RCC 7860 (cell line): ENCODE results near the gene OXT.

Experiments used
- DNase-seq: peaks from one replicate; pipeline ENCODE4 v3.0.0-alpha.2; 2015; ENCODE audit warnings: low spot score
- FAIRE-seq: peaks from 2 replicates; lab custom pipeline; 2012; peaks lifted over from hg19 to GRCh38; lab: Jason Lieb, UNC

Gene OXT

GRCh38 chr20:3084283-3084985 is 13.0 kb downstream of the OXT start, which contains the start of gene AVP:
AVP (minus strand) TSS chr20:3084724; CDS start chr20:3084674, 50 bp downstream.
- no peak for DNase-seq
- FAIRE-seq = no peak

GRCh38 chr20:3084986-3085360 is 13.6 kb downstream of the OXT start:
- FAIRE-seq (no peak), DNase-seq (no peak)

DNA sequence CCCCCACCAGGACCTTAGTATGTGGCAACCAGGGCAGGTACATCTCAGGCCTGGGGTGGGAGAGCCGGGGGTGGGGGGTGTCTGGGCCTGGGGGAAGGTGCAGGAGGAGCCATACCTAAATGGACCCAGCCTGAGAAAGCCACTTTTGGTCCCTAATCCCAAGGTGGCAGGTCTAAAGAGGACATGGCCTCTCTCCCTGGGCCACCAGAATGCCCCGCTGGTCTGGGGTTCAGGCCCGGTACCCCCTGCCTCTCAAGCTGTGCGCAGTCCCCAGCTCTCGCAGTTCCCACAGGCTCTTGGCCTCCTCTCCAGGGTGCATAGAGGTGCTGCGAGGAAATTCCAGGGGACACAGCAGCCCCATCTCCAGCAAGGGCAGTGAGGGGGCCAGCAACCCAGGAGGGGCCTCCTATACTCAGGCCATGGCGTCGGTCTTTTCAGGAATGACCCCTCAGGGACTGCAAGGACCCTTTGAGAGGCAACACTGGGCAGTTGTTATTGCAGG is 14.2 kb downstream of the OXT start:
- FAIRE-seq (no peak), DNase-seq (no peak)

- FAIRE-seq = no peak
- no peak for DNase-seq
Measured at GRCh38 chr20:3088031-3088430, 16.6 kb downstream of the OXT start.

GRCh38 chr20:3090565-3090964 is 19.1 kb downstream of the OXT start:
- DNase-seq = no peak
- FAIRE-seq = no peak

GRCh38 chr20:3092611-3093379 is 21.4 kb downstream of the OXT start:
- DNase-seq = no peak
- no peak for FAIRE-seq

GRCh38 chr20:3093861-3094361 is 22.5 kb downstream of the OXT start:
- DNase-seq = no peak
- FAIRE-seq = no peak

DNA sequence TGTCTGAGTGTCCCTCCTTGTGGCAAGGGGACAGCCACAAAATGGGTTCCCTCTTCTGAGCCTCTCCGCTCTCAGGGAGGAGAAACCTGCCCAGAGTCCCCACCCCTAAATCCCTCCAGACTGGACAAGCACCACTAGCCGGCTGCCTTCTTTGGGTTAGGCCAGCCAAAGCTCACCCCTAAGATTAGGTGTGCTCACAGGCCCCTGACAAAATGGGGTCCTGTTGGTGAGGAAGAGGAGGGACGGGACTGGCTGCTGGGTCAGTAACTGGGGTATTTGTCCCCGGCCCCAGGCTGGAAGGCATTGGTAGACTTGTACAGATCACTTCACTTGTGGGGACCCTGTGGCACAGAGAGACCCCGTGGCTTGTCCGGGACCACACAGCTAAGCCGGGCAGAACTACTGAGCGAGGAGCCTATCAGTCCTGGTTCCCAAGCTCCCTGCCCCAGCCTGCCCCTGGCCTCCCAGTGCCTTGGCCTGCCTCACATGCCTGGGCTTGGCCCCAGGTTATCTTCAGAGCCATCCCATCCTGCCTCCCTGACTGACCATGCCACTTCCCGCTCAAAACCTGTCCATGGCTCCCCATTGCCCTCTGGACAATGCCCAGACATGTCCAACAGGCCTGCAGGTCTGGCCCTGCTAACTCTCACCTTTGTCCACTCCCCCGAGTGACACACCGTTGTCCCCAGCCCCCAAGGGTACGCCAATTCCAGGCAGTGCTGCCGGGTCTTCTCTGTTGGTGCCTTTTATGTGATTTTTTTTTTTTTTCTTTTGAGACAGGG is 23.6 kb downstream of the OXT start:
- no peak for FAIRE-seq

DNA sequence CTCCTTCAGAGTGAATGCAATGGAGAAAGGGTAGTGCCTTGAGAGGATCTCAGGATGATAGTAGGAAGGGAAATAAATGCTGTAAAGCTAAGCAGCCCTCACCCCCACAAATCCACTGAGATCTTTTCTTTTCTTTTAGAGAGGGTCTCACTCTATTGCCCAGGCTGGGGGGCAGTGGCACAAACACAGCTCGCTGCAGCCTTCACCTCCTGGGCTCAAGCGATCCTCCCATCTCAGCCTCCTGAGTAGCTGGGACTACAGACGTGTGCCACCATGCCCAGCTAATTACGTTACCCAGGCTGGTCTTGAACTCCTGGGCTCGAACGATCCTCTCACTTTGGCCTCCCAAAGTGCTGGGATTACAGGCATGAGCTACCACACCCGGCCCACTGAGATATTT is 29.1 kb downstream of the OXT start:
- DNase-seq (no peak), FAIRE-seq (no peak)

More for the DNA sequence above, 23.6 kb downstream of the OXT start:
- no peak for DNase-seq

- FAIRE-seq (no peak), DNase-seq (no peak)
Measured at GRCh38 chr20:3101251-3101650, 29.8 kb downstream of the OXT start.

- no peak for FAIRE-seq
Measured at GRCh38 chr20:3101737-3102574, 30.5 kb downstream of the OXT start.

GRCh38 chr20:3102575-3103368 is 31.4 kb downstream of the OXT start:
- DNase-seq = no peak
- no peak for FAIRE-seq

More at GRCh38 chr20:3101737-3102574, 30.5 kb downstream of the OXT start:
- no peak for DNase-seq

DNA sequence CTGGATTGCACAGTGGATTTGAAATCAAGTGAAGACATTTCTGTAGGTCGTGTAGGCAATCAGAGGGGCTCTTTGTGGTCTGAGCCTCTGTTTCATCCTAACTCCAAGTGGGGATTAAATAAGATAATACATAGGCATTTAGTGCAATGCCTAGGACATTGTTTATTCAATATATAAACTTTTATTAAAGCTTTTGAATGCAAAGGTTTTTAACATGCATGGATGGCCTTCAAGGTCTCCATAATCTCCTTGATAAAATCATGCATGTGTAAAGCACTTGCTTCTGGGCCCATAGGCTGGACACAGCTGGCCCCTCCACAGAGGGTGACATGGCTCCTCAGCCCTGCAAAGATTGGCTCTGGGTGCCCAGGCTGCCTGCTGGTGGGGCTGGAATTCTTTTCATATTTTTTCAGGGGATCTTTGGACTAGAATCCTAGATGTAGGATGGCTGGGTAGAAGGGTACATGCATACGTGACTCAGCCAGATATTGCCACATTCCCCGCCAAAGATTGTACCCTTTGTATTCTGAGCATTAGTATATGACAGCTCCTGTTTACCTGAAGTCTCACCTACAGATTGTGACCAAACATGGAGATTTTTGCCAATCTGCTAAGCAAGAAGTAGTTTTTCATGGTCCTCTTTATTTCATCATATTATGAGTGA is 32.1 kb downstream of the OXT start:
- DNase-seq = no peak
- FAIRE-seq = no peak

DNA sequence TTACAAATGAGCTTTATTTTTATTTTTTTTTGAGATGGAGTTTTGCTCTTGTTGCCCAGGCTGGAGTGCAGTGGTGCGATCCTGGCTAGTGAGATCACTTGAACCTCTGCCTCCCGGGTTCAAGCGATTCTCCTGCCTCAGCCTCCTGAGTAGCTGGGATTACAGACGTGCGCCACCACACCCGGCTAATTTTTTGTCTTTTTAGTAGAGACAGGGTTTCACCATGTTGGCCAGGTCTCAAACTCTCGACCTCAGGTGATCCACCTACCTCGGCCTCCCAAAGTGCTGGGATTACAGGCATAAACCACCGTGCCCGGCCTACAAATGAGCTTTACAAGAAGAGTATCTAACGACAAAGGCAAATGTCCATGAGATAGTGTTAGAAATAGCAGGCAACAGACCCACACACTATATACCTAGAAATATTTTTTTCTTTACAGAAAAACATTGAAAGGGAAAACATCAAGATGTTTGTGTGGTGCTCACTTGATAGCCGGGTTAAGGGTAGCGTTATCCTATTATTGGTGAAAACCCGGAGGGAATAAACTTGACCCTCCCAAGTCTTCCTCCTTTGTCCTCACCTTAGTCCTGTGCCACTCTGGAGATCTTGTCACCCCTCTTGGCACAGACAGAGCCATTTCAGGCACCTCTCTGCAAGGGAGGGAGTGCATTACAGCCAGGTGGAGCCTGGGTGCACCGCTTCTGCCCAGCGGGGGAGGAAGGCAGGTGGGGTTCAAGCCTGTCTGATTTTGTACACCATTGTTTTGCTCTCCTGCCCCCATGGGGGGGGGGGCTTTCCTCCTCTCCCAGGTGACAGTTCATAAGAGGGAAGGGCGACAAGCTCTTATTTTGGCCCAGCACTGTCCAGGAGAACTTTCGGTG is 34.1 kb downstream of the OXT start:
- DNase-seq (no peak), FAIRE-seq (no peak)

DNA sequence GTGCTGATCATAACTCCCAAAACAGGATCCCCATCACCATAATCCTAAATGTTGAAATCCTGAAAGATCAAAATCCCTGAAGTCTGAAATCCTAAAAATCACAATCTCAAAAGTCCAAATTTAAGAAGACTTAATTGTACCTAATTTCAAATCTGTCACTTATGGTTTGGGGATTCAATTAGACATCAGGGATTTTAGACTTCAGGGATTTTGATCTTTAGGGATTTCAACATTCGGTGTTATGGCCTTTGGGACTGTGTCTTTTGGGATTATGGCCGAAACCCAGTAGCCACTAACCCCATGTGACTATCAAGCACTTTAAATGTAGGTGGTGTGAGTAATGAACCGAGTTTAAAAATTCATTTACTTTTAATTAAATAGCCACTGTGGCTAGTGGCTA is 34.8 kb downstream of the OXT start:
- FAIRE-seq (no peak), DNase-seq (no peak)

DNA sequence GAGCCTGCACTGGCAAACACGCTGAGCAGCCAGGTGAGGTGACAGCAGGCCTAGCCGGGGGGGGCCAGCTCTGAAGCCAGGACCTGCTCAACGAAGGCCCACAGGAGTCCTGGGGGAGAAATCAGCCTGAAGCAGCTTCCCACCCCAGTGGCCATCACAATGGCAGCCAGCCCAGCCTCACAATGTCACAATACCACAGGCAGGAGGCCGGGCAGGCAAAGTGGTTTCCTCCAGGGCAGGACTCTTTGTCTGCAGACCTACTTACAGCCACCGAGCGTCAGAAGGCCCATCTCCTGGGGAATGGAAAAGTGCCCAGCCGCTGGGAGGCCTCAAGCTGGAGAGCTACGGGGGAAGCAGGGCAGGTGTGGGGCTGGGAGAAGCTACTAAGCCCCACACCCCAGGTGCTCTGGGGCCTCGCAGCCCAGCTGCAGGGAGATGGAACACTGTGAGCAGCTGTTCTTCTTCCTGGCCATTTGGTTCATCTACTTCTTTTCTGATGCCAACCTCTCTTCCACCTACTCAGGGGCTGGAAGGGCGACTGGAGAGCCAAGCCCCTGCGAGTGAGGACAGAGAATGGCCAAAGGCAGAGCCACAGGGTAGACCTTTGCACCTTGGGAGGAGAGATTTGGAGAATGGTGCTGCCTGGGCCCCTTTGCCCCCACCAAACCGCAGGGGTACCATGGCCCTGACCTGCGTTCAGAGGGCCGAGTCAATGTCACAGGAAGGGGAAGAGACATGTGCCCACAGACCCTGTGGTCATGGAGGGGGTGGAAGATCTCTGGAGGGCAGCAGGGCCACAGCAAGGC is 35.4 kb downstream of the OXT start:
- no peak for FAIRE-seq
- DNase-seq = no peak

- FAIRE-seq (no peak), DNase-seq (no peak)
Measured at GRCh38 chr20:3107464-3108025, 36.1 kb downstream of the OXT start.
